ENCODE measurements around the gene CSMD2.

The CSMD2 gene

DNA sequence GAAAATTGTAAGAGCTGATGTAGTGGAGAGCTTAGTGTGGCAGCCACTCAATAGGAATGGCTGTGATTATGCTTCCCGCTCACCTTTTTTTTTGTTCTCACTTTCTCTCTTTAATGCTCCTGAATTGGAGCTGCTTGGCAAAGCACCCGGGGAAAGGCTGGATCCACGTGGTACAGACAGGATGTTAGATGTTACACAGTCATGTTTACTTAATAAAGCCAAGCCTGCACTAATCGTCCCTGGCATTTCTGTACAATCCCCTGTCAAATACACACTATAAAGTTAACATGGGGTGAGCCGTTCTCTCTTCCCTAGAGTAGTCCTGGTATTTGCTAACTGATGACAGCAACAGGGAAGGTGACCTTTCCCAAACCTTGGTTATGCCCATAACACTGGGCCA, 504.8 kb downstream of the CSMD2 start:
- Histone ChIP-seq H3K4me1 (ENCODE audit: insufficient read depth, low read length) (peaks cover 3% of the 10 kb centered on the region), H3K4me3 (ENCODE audit: low read length) (no peak overlapping the region), H3K27me3 (ENCODE audit: insufficient read depth, low read length) (no peaks in the 10 kb centered on the region), H2AFZ (ENCODE audit: low read depth, low read length) (no peak overlapping the region), H3K9me3 (ENCODE audit: low read length) (no peaks in the 10 kb centered on the region), H3K36me3 (ENCODE audit: insufficient read depth, low read length) (no peaks in the 10 kb centered on the region)

- Histone ChIP-seq H3K27me3 (ENCODE audit: insufficient read depth, low read length) (no peaks in the 10 kb centered on the region), H3K9me3 (ENCODE audit: low read length) (no peaks in the 10 kb centered on the region), H3K36me3 (ENCODE audit: insufficient read depth, low read length) (no peaks in the 10 kb centered on the region), H3K4me1 (ENCODE audit: insufficient read depth, low read length) (peaks cover 3% of the 10 kb centered on the region), H2AFZ (ENCODE audit: low read depth, low read length) (no peak overlapping the region), H3K4me3 (ENCODE audit: low read length) (no peak overlapping the region)
Measured at GRCh38 chr1:33659641-33660040, 505.4 kb downstream of the CSMD2 start.

DNA sequence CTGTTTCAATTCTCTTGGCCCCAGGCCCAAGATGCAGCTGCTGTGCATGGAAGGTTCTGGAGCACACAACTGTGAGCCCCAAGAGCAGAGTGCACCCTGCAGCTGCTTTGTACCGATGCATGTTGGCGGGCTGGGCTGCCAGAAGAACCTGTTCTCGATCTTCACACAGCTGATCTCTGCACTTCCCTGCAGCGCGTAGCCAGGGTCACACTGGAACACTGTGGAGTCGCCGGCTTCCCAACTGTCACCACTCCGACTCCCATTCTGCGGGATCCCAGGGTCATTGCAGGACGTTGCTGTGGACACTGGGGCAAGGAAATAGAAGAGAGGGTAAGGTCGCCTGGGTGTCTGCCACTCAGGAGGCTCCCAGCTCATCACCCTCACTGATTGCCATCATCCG, 507.2 kb downstream of the CSMD2 start:
- no peaks in the 10 kb centered on the region for H3K36me3 ChIP-seq (ENCODE audit: insufficient read depth, low read length)
- no peak overlapping the region for H2AFZ ChIP-seq (ENCODE audit: low read depth, low read length)
- peaks cover 3% of the 10 kb centered on the region for H3K4me1 ChIP-seq (ENCODE audit: insufficient read depth, low read length)
- no peaks in the 10 kb centered on the region for H3K27me3 ChIP-seq (ENCODE audit: insufficient read depth, low read length)
- no peaks in the 10 kb centered on the region for H3K9me3 ChIP-seq (ENCODE audit: low read length)
- no peak overlapping the region for H3K4me3 ChIP-seq (ENCODE audit: low read length)

DNA sequence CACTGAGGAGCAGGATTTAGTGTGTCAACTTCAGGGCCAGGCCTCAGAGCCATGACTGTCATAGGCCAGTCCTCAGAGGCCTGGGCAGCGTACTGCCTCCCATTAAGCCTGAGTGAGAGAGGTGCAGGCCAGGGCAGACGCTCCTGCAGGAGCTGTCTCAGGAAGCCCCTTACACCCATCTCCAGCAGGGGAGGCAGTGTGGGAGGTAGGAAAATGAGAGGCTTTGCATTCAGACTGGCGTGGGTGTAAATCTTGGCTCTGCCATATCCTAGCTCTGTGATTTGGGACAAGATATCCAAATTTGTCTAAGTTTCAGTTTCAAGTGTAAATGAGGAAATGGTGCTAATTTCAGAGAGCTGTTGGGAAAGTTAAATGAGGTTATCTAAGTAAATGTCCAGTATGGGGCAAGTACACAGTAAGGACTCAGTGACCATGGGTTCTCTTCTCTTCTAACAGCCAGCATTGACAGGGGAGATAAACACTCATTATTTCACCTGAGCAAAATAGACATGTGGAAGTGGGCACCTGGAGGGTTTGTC, 508.5 kb downstream of the CSMD2 start:
- Histone ChIP-seq H3K9me3 (ENCODE audit: low read length) (no peaks in the 10 kb centered on the region), H3K36me3 (ENCODE audit: insufficient read depth, low read length) (no peaks in the 10 kb centered on the region), H3K4me3 (ENCODE audit: low read length) (no peak overlapping the region), H3K27me3 (ENCODE audit: insufficient read depth, low read length) (no peaks in the 10 kb centered on the region), H3K4me1 (ENCODE audit: insufficient read depth, low read length) (no peaks in the 10 kb centered on the region), H2AFZ (ENCODE audit: low read depth, low read length) (no peak overlapping the region)

DNA sequence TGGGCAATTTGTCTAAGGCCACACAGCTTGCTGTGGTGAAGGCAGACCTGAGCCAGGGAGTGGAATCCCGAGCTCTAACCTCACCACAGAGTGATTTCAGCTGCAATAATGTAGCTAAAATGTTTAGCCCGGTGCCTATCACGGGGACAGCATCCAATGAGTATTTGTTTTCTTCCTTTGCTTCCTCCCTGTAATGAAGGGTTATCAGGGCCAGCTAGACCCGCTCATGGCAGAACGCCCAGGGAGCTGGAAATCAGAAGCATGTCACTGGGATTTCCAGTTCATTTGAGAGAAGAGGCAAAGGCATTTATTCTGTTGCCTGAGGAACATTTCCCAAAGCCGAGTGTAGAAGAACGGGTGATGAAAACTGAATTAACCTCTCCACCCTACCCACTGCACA, 509.5 kb downstream of the CSMD2 start:
- no peak overlapping the region for H3K4me3 ChIP-seq (ENCODE audit: low read length)
- no peaks in the 10 kb centered on the region for H3K4me1 ChIP-seq (ENCODE audit: insufficient read depth, low read length)
- no peaks in the 10 kb centered on the region for H3K9me3 ChIP-seq (ENCODE audit: low read length)
- no peaks in the 10 kb centered on the region for H3K36me3 ChIP-seq (ENCODE audit: insufficient read depth, low read length)
- H3K27me3 ChIP-seq (ENCODE audit: insufficient read depth, low read length), result no peaks in the 10 kb centered on the region
- no peak overlapping the region for H2AFZ ChIP-seq (ENCODE audit: low read depth, low read length)

DNA sequence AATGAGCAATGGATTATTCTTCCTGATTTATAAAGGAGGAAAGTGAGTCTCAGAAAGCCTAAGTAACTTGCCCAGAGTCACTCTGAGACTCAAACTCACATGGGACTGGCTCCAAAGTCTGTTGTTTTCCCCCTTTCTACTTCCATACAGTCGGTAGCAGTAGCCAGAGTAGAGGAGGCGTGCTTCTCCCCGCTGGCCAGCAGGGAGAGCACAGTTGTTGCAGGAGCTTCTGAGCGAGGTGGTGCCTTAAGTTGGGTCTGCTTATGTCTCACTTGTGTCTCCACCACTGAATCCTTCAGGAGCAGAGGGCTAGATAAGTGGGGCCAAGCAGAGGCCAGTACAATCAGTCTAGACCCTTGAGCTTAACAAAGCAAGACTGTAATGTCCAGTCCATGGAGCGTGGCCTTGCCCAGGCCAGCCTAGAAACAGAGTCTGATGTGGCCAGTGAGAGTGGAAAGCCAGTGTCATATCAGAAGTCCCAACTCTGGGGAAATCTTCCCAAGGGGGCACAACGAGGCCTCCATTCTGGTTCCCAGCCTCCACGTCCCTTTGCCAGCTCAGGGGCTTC, 510.7 kb downstream of the CSMD2 start:
- Histone ChIP-seq H3K27me3 (ENCODE audit: insufficient read depth, low read length) (no peaks in the 10 kb centered on the region), H2AFZ (ENCODE audit: low read depth, low read length) (no peak overlapping the region), H3K4me1 (ENCODE audit: insufficient read depth, low read length) (no peaks in the 10 kb centered on the region), H3K36me3 (ENCODE audit: insufficient read depth, low read length) (no peaks in the 10 kb centered on the region), H3K4me3 (ENCODE audit: low read length) (no peak overlapping the region), H3K9me3 (ENCODE audit: low read length) (no peaks in the 10 kb centered on the region)

DNA sequence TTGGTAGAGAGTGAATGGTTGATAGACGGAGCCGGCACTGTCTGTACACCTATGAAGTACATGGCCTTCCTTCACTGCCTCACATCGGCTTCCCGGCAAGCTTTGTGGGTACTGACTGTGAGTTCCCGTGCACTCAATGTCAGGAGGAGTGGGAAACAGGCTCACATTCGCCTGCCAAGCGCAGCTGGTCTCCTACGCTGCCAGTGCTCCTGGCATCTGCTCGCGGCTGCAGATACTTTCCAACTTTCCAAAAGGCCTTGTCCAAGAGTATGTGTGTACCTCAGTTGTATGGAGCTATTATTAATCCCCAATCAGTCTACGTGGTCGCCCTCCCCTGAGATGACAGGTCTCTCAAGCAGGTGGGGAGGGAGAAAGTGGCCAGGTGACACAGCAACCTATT, 511.8 kb downstream of the CSMD2 start:
- H2AFZ ChIP-seq (ENCODE audit: low read depth, low read length), result no peak overlapping the region
- H3K27me3 ChIP-seq (ENCODE audit: insufficient read depth, low read length), result no peaks in the 10 kb centered on the region
- no peaks in the 10 kb centered on the region for H3K9me3 ChIP-seq (ENCODE audit: low read length)
- no peak overlapping the region for H3K4me3 ChIP-seq (ENCODE audit: low read length)
- no peaks in the 10 kb centered on the region for H3K36me3 ChIP-seq (ENCODE audit: insufficient read depth, low read length)
- H3K4me1 ChIP-seq (ENCODE audit: insufficient read depth, low read length), result no peaks in the 10 kb centered on the region

GRCh38 chr1:33650708-33651107, 514.3 kb downstream of the CSMD2 start:
- H3K27me3 ChIP-seq (ENCODE audit: insufficient read depth, low read length), result no peaks in the 10 kb centered on the region
- no peak overlapping the region for H2AFZ ChIP-seq (ENCODE audit: low read depth, low read length)

DNA sequence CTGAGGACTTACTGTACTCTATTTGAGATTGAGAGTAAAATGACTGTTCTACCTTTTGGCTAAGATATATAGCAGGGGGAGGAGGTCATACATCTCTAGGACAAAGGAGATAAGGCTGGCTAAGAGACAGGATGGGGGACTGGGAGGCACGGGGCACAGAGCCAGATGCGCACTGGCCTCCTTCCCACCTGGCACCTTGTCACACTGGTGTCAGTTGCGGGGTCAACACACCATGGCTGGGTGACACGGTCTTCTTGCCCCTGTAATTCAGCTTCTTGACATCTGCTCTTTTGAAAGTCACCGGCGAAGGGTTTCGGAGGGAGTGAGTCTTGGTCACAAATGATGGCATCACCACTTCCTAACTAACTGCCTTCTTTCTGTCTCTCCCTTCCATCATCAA, 515.3 kb downstream of the CSMD2 start:
- no peak overlapping the region for H2AFZ ChIP-seq (ENCODE audit: low read depth, low read length)
- H3K27me3 ChIP-seq (ENCODE audit: insufficient read depth, low read length), result no peaks in the 10 kb centered on the region
- H3K4me1 ChIP-seq (ENCODE audit: insufficient read depth, low read length), result no peaks in the 10 kb centered on the region
- H3K4me3 ChIP-seq (ENCODE audit: low read length), result no peak overlapping the region
- no peaks in the 10 kb centered on the region for H3K9me3 ChIP-seq (ENCODE audit: low read length)
- no peaks in the 10 kb centered on the region for H3K36me3 ChIP-seq (ENCODE audit: insufficient read depth, low read length)

More at GRCh38 chr1:33650708-33651107, 514.3 kb downstream of the CSMD2 start:
- Histone ChIP-seq H3K4me1 (ENCODE audit: insufficient read depth, low read length) (no peaks in the 10 kb centered on the region), H3K4me3 (ENCODE audit: low read length) (no peak overlapping the region), H3K9me3 (ENCODE audit: low read length) (no peaks in the 10 kb centered on the region), H3K36me3 (ENCODE audit: insufficient read depth, low read length) (no peaks in the 10 kb centered on the region)

- H3K4me3 ChIP-seq (ENCODE audit: low read length), result no peak overlapping the region
- H3K9me3 ChIP-seq (ENCODE audit: low read length), result no peaks in the 10 kb centered on the region
- peaks cover 2% of the 10 kb centered on the region for H3K27me3 ChIP-seq (ENCODE audit: insufficient read depth, low read length)
- H3K36me3 ChIP-seq (ENCODE audit: insufficient read depth, low read length), result no peaks in the 10 kb centered on the region
- no peaks in the 10 kb centered on the region for H3K4me1 ChIP-seq (ENCODE audit: insufficient read depth, low read length)
- H2AFZ ChIP-seq (ENCODE audit: low read depth, low read length), result no peak overlapping the region
Measured at GRCh38 chr1:33643216-33643615, 521.8 kb downstream of the CSMD2 start.

- peaks cover 10% of the 10 kb centered on the region for H3K27me3 ChIP-seq (ENCODE audit: insufficient read depth, low read length)
- no peaks in the 10 kb centered on the region for H3K9me3 ChIP-seq (ENCODE audit: low read length)
- no peak overlapping the region for H2AFZ ChIP-seq (ENCODE audit: low read depth, low read length)
- no peaks in the 10 kb centered on the region for H3K36me3 ChIP-seq (ENCODE audit: insufficient read depth, low read length)
- H3K4me1 ChIP-seq (ENCODE audit: insufficient read depth, low read length), result no peaks in the 10 kb centered on the region
- H3K4me3 ChIP-seq (ENCODE audit: low read length), result no peak overlapping the region
Measured at GRCh38 chr1:33641104-33641830, 523.8 kb downstream of the CSMD2 start.

- H3K4me1 ChIP-seq (ENCODE audit: insufficient read depth, low read length), result no peaks in the 10 kb centered on the region
- H3K4me3 ChIP-seq (ENCODE audit: low read length), result no peak overlapping the region
- no peak overlapping the region for H2AFZ ChIP-seq (ENCODE audit: low read depth, low read length)
Measured at GRCh38 chr1:33640114-33640660, 524.8 kb downstream of the CSMD2 start.

GRCh38 chr1:33637846-33638440, 527.1 kb downstream of the CSMD2 start:
- Histone ChIP-seq H3K27me3 (ENCODE audit: insufficient read depth, low read length) (peaks cover 13% of the 10 kb centered on the region), H2AFZ (ENCODE audit: low read depth, low read length) (no peak overlapping the region), H3K36me3 (ENCODE audit: insufficient read depth, low read length) (no peaks in the 10 kb centered on the region), H3K4me1 (ENCODE audit: insufficient read depth, low read length) (no peaks in the 10 kb centered on the region), H3K9me3 (ENCODE audit: low read length) (no peaks in the 10 kb centered on the region), H3K4me3 (ENCODE audit: low read length) (no peak overlapping the region)

More at GRCh38 chr1:33640114-33640660, 524.8 kb downstream of the CSMD2 start:
- Histone ChIP-seq H3K9me3 (ENCODE audit: low read length) (no peaks in the 10 kb centered on the region), H3K27me3 (ENCODE audit: insufficient read depth, low read length) (peaks cover 13% of the 10 kb centered on the region), H3K36me3 (ENCODE audit: insufficient read depth, low read length) (no peaks in the 10 kb centered on the region)
